ENCODE results near the gene EME2. TPM values are rescaled to one million over a fixed set of nuclear protein-coding genes. Genes with fewer than 3 reads are reported as not detected.

The EME2 gene
- total RNA-seq, 1 donor from 2014 or later = 15.5 TPM

DNA sequence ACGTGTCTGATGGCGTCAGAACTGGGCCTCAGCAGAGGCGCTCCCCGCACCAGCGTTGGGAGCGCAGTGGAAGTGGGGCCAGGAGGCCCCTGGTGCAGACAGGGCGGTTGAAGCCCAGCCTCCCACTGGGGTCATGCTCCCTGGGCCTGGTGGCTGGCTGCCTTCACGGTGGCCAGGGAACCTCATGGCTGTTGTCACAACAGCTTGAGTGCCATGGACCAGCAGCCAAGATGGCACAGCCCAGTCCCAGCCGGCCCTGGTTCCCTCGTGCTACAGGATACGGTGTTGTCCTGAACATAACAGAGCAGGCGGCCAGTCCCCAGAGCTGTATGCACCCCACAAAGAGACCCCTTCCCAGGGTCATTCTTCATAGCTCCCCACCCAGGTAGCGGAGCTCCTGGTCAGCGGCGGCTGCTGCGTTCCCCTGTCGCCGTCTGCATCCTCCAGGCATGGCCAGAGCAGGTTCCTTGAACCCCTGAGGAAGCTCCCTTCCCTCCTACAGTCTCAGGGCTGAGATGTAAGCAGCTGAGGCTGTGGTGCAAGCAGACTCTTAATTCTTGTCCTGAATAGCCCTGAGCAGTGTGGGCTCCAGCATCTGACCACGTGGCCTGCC, 31.0 kb upstream of the EME2 start:
- Histone ChIP-seq H3K36me3 (peaks cover 56% of the 10 kb centered on the region), H3K4me3 (no peak overlapping the region), H3K9me3 (no peaks in the 10 kb centered on the region), H3K27ac (no peak overlapping the region), H3K4me1 (no peaks in the 10 kb centered on the region), H3K27me3 (ENCODE audit: low read depth) (no peaks in the 10 kb centered on the region)
- peak in 1 of 2 donors; percentile 19 for ATAC-seq
- no peak for TF ChIP-seq CTCF (IDR thresholded peaks at IDR 0.05)
- intact Hi-C loops (cut with DNase I) = no loop called here
- no peak for DNase-seq

DNA sequence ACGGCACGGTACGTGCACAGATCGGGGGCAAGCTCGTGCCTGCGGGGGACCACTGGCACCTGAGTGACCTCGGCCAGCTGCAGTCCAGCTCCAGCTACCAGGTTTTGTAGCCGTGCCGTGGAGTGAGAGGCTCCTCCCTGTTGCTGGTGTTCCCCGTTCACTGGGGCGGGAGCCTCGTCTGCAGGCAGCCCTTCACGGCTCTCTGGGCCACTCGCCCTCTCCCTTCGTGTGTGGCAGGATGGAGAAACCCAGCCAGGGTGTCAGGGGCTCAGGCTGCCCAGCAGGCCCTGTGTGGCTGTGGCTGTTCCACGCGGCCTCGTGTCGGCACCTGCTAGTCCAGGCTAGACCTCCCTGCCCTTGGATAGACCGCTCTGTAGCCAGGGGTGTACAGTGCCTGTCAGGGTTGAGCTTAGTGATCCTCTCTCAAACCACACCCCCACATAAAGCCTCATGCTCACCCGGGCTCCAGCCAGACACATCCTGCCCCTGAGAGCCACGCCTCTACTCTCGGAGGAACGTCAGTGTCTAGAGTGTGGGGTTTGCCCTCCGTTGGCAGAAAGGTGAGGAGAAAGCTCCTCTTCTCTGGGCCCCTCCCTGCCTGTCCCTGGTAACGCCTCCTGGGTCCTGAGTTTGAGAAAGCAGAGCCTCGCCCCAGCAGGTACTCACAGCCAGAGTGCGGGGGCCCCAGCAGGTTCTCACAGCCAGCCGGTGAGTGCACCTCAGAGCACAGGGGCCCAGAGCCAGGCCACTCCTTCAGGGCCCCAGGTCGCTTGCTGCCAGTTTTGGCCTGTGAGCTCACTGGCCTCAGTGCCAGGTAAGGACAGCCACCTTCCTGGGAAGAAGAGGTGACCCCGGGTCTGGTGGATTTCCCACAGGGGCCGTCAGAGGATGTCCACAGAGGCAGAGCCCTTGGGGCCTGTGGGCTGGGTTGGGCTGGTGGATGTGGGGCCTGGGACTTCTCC, 29.0 kb upstream of the EME2 start:
- H3K4me3 ChIP-seq = no peak overlapping the region
- no peak for ATAC-seq
- no peaks in the 10 kb centered on the region for H3K4me1 ChIP-seq
- peaks cover 76% of the 10 kb centered on the region for H3K36me3 ChIP-seq
- no peaks in the 10 kb centered on the region for H3K9me3 ChIP-seq
- no peaks in the 10 kb centered on the region for H3K27me3 ChIP-seq (ENCODE audit: low read depth)
- DNase-seq = no peak
- no peak overlapping the region for H3K27ac ChIP-seq
- no peak for TF ChIP-seq CTCF (IDR thresholded peaks at IDR 0.05)
- intact Hi-C loops (cut with DNase I) = no loop called here

DNA sequence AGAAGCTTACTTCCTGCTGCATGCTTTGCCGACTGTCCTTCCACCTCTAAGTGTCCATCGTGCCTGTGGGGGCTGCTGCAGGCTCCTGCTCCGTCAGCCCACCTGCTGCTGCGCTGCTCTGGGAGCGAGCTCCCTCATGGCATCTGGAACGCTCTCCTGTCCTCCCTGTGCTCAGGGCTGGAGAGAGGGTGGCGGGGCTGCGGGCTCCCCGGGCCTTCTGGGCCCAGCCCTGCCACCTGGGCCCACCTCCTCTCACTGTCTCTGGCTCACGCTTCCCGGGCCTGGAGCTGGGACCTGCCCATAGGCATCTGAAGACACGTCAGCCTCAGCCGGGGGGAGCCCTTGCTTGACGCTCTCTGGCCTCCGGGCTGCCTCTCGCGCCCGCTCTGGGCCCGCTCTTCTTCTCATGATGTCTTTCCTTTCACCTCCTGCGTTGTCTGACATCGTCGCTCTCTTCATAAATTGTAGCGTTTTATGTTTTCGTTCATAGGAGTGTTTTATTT, 28.2 kb upstream of the EME2 start:
- ATAC-seq (no peak), DNase-seq (no peak)
- H3K27me3 ChIP-seq (ENCODE audit: low read depth) = no peaks in the 10 kb centered on the region
- intact Hi-C loops (cut with DNase I) = no loop called here
- no peak overlapping the region for H3K4me3 ChIP-seq
- peaks cover 84% of the 10 kb centered on the region for H3K36me3 ChIP-seq
- H3K9me3 ChIP-seq = no peaks in the 10 kb centered on the region
- no peak for TF ChIP-seq CTCF (IDR thresholded peaks at IDR 0.05)
- no peak overlapping the region for H3K27ac ChIP-seq
- no peaks in the 10 kb centered on the region for H3K4me1 ChIP-seq

DNA sequence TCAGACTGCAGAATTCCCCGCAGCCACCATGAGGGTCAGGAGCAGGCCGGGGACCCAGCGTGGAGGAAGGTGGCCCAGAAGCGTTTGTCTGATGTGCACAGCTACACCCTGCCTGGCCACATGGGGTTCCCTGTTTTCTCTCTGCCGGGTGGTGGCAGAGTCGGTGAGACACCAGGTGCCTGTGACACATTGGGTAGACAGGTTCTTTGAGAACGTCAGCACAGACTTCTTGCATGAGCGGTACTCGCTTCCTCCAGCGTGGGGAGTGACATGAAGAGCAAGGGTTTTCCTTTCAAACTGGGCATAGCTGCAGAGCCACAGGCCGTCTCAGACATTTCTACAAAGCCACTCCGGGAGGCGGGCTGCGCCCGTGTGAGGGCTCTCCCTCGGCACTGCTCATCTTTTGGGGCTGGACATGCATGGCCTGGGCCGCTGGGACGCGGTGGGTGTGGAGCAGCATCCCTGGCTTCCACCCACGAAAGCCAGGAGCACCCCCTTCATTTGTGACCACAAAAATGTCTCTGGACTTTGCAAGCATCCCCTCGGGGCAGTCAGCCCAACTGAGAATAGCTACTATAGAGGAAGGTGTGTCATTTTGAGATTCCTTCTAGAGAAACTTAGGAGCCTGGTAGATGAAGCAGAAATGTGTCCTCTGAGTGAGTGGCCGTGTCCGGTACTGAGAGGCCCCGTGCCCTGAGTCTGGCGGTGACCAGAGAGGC, 27.3 kb upstream of the EME2 start:
- Histone ChIP-seq H3K27me3 (ENCODE audit: low read depth) (no peaks in the 10 kb centered on the region), H3K9me3 (no peaks in the 10 kb centered on the region), H3K4me1 (no peaks in the 10 kb centered on the region), H3K4me3 (no peak overlapping the region), H3K36me3 (peaks cover 92% of the 10 kb centered on the region), H3K27ac (no peak overlapping the region)
- ATAC-seq = no peak
- no peak for TF ChIP-seq CTCF (IDR thresholded peaks at IDR 0.05)
- intact Hi-C loops (cut with DNase I) = no loop called here
- no peak for DNase-seq

- no peak for TF ChIP-seq CTCF (IDR thresholded peaks at IDR 0.05)
- H3K9me3 ChIP-seq = no peaks in the 10 kb centered on the region
- DNase-seq (no peak), ATAC-seq (no peak)
- no peaks in the 10 kb centered on the region for H3K27me3 ChIP-seq (ENCODE audit: low read depth)
- no peak overlapping the region for H3K4me3 ChIP-seq
- H3K36me3 ChIP-seq = peaks cover 92% of the 10 kb centered on the region
- H3K4me1 ChIP-seq = no peaks in the 10 kb centered on the region
- no peak overlapping the region for H3K27ac ChIP-seq
- intact Hi-C loops (cut with DNase I) = no loop called here
These were observed 26.5 kb upstream of the EME2 start for GRCh38 chr16:1745900-1746692.
